HG03354 (cell line): ENCODE data around the gene PPIAL4G.
A peak's percentile ranks its signal among the peaks of the same experiment; 100 is the strongest.
"Not testable (repeated sequence)": the region's sequence is repeated elsewhere in the genome, so short reads cannot be mapped to it uniquely, and the experiment has no call there.

Source experiments
- ATAC-seq: cut with Tn5 transposase; IDR thresholded peaks from one replicate; pipeline ENCODE4 v1.9.1; 2021; ENCODE audit warnings: mild to moderate bottlenecking; ENCODE audit not compliant: unreplicated experiment, poor library complexity, severe bottlenecking

The PPIAL4G gene

DNA sequence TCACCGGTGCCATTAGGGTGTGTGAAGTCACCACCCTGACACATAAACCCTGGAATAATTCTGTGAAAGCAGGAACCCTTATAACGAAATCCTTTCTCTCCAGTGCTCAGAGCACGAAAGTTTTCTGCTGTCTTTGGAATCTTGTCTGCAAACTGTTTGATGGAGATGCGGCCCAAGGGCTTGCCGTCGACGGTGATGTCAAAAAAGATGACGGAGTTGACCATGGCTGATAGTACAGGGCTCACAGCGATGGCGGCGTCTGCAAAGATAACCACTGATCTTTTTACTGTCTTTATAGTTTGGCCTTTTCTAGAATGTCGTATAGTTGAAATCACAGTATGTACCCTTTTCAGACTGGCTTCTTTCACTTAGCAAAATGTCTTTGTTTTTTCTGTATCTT, at the start of gene PPIAL4G:
Gene PPIAL4G, minus strand, starts transcription at position 274 of the 400 bp plus-strand sequence. Its CDS starts 50 bp downstream, at position 224.
- ATAC-seq, result not testable (repeated sequence)

DNA sequence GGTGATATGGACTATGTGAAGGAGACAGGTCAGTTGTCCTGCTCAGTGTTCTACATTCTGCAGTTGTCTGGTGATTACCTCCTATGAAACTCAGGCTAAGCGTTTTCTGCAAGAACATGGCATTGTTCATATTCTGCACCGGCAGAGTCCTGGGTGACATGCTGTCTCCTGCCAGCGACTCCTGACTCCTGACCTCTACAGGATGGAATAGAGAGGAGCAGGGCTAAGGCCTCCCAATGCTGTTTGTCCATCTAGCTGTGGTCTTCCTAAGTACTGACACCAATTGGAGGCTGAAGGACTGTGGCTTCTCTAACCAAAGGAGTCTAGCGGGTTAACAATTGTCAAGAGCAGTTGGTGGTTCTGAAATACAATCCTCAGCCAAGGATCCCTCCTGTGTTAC, 49.1 kb upstream of the PPIAL4G start:
- ATAC-seq, result not testable (repeated sequence)

- not testable (repeated sequence) for ATAC-seq
Measured at GRCh38 chr1:148529101-148529567, 46.0 kb upstream of the PPIAL4G start.

GRCh38 chr1:148528591-148528990, 45.5 kb upstream of the PPIAL4G start:
- ATAC-seq, result not testable (repeated sequence)

- ATAC-seq, result not testable (repeated sequence)
Measured at GRCh38 chr1:148526587-148526986, 43.5 kb upstream of the PPIAL4G start.

DNA sequence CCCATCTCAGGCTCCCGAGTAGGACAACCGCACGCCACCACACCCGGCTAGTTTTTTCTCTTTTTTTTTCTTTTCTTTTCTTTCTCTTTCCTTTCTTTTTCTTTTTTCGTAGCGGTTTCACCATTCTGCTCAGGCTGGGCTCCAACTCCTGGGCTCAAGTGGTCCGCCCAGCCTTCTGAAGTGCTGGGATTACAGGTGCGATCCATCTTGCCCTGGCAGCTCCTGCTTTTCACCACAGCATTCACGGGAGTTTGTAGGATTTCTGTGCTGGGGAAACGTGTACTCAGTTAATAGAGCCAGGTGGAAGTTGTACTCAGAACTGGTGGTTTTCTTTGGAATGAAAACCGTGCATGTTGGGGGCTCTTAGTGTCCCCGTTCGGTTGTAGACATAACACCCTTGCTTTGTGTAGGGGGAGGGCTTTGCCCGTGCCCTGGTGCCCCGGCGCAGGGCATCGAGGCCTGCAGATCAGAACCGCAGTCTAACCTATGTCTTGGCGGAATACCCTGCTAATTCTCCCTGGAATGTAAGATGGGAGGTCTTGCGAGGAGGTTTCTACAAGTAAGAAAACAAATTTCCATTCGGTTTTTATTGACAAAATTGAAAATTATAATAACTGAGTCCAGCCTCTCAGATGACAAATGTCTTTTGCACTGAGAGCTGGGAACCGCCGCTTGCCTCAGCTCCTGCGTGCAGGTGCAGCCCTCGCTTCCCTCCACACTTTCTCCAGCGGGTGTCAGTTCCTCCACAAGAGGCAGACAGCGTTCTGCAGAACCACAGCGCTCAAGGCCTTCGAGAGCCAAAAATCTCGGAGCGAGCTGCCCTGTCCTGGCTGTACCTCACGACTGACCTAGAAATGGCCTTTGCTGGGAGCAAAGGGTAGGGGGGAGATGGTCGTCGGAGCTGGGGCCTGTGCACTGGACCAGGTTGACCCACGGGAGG, 40.4 kb upstream of the PPIAL4G start:
- ATAC-seq, result peak; percentile 17

DNA sequence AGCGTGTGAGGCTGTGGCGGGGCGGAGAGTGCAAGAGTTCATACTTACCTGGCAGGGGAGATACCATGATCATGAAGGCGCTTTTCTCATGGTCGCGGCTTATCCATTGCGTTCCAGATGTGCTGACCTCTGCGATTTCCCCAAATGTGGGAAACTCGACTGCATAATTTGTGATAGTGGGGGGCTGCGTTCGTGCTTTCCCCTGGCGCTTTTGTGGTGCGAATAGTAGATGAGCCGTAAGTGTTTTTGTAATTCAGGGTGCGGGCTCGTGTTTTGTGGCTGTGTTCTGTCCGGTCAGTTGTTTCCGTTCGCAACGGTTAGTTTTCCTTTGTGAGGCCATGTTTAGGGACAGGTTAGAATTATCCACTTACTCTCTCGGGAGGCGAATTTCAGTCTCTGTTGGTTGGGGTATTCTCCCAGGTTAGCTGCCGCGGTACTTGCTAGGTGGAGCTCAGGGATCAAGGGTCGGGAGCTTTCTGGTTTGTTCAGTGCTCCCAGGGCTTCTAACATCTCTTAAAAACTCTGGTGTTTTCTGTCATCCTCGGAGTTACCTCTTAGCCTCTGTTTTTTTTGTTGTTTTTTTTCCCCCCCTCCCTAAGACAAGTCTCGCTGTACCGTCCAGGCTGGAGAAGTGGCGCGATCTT, 39.6 kb upstream of the PPIAL4G start:
- peak; percentile 85 for ATAC-seq

- ATAC-seq, result peak; percentile 48
Measured at GRCh38 chr1:148522072-148522471, 39.0 kb upstream of the PPIAL4G start.

GRCh38 chr1:148514310-148514709, 31.2 kb upstream of the PPIAL4G start:
- ATAC-seq, result not testable (repeated sequence)

DNA sequence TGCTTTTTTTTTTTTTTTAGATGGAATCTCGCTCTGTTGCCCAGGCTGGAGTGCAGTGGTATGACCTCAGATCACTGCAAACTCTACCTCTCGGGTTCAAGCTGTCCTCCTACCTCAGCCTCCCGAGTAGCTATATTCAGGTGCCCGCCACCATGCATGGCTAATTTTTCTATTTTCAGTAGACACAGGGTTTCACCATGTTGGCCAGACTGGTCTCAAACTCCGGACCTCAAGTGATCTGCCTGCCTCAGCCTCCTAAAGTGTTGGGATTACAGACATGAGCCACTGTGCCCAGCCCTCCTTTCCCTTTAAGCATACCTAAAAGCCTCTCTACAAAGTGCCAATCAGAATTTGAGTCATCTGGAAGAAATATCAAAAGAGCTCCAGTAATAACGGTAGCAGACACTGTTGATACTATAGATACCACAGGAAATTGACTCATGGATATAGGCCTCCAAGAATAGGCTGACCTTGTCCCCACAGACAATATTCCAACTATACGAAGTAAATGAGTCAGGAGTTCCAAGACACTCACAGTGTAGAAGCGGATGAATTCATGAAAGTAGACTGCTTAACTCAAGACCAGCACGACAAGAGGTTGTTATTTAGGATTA, 29.6 kb upstream of the PPIAL4G start:
- ATAC-seq, result not testable (repeated sequence)

DNA sequence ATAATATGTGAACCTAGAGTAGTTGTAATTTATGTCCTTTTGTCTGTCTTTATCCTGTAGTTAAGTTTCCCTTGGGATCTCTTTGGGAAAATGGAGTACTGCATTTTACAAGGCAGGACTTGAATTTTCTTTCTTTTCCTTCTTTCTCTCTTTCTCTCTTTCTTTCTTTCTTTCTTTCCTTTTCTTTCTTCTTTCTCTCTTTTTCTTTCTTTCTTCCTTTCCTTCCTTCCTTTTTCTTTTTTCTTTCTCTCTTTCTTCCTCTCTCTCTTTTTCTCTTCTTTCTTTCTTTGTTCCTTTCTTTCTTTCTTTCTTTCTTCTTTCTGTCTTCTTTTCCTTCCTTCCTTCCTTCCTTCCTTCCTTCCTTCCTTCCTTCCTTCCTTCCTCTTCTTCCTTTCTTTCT, 10.8 kb upstream of the PPIAL4G start:
- not testable (repeated sequence) for ATAC-seq

DNA sequence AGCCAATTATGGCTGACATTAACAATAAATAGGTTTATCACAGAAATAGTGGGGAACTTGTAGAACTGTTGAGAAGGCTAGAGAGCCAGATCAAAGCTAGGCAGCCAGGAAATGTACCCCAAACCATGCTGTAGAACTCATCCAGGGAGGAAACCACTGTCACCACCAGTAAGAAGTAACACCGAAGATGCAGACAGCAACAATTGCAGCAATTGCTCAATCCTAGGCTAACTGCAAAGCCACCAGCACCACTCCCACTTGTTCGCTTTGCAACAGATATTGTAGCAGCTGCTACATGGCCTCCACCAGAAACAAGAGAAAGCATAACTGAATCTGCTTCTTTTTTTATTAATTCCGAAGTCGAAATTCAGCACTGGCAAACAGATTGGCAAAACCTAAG, 2.0 kb downstream of the PPIAL4G start:
- ATAC-seq, result not testable (repeated sequence)

- not testable (repeated sequence) for ATAC-seq
Measured at GRCh38 chr1:148459694-148460093, 23.4 kb downstream of the PPIAL4G start.

- not testable (repeated sequence) for ATAC-seq
Measured at GRCh38 chr1:148458901-148459581, 24.1 kb downstream of the PPIAL4G start.

DNA sequence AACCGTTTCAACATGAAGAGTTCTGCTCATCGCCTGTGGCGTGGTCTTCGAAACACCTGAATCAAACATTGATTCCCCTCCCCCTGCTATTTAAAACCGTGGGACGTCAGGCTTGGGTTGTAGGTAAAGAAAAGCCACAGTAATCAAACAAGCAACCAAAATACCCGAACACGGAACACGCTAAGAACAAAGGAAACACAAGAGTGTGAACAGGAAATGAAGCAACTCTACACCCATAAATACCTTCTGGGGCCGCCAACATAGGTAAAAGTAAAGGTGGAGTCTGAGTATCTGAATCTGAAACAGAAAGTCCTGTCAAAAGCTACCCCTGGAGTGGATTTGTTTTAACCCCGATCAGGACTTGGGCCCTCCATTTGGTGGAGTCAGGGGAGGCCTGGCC, 24.7 kb downstream of the PPIAL4G start:
- ATAC-seq, result not testable (repeated sequence)

DNA sequence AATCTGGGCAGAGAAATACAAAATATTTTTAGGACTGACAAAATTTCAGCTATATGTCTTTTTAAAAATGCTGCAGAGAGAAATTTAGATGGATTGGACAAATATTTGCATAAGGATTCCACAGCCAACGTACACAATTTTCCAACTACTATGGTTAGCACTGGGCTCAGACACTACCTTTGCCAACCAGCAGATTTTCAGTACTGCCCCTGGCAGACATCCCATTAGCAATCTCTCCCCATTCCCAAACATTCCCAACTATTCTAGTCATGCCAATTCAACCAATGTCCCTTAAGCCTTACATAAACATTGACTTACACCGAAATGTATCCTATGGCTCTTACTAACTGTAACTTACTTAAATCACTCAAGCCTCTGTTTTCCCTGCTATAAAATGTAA, 30.3 kb downstream of the PPIAL4G start:
- ATAC-seq, result not testable (repeated sequence)

GRCh38 chr1:148439654-148440325, 43.3 kb downstream of the PPIAL4G start:
- not testable (repeated sequence) for ATAC-seq

GRCh38 chr1:148435406-148435805, 47.7 kb downstream of the PPIAL4G start:
- ATAC-seq, result no peak

GRCh38 chr1:148434832-148435231, 48.3 kb downstream of the PPIAL4G start:
- ATAC-seq, result no peak
